DMS153 treated with DMSO at 0.1 percent for 48 hours (cell line): Measurements from ENCODE around the gene CREG1.
A peak's percentile ranks its signal among the peaks of the same experiment; 100 is the strongest.
"Not testable (repeated sequence)": the region's sequence is repeated elsewhere in the genome, so short reads cannot be mapped to it uniquely, and the experiment has no call there.

Experiments used
- DNase-seq: peaks from one replicate; lab custom pipeline; 2025; ENCODE audit not compliant: unreplicated experiment; lab: John Stamatoyannopoulos, UW

The CREG1 gene

DNA sequence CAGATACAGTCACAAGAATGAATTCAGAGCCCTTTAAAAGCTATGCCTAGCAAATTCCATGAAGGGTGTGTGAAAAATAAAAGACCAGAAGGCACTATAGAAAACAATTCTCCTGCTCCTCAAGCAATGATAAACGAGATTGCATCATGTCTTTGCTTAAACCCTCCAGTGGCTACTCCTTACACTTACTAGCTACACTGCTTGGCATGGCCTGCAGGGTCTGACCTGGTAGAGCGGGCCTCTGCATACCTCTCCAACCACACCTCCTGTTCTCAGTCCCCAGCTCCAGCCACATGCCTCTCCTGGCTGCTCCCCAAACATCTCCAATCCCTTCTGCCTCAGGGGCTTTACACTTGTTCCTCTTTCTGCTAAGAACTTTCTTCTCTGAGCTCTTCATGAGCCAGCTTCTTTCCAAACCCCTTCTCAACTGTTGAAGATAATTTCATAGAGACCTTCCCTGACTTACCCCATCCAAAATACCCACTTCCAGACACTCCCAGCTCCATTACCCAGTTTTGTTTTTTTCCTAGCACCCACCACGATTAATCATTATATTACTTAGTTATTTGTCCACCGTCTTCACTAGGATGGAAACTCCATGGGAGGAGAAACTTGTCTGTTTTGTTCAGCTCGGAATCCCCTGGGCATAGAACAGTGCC lies 11.2 kb upstream of the CREG1 start:
- DNase-seq, result no peak

DNA sequence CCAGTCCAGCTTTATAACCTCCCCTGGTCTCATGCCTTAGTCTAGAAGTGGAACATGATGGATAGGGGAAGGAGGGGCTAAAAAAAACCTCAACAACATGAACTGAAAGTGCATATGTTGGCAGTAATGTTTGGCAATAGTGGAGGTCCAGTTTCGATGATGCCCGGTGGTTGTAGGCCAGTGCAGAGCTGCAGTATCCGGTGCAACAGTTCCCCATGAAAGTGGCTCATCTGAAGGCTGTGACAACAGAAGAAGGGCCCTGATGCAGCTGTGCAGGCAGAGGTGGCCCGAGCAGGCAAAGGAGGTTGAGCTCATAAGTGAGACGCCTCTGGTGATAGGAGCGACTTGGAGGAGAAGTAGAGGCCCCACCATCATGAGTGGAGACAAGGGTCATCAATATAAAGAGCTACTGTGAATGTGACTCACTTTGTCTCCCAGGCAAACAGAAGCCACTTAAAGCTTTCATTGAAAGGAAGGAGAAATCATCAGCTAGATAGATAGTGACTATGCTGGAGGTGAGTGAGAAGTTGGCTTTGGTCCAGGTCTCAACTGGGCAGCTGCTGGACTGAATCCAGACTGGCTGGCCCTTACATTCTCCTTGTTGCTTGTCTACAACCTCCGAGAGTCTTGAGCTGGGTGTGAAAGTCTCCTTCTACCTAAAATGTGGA lies 10.2 kb upstream of the CREG1 start:
- peak; percentile 31 for DNase-seq

DNA sequence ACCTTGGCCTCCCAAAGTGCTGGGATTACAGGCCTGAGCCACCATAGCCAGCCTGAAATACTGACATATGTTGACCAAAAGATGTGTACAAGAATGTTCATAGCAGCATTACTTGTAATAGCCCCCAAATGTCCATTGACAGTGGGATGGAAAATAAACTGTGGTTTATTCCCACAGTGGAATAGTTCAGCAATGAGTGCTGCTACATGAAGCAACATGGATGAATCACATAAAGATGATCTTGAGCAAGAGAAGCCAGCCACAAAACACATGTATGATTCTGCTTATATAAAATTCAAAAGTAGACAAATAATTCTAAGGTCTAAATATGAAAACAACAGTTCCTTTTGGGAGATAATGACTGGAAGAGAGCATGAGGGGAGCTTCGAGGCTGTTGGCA lies 9.1 kb upstream of the CREG1 start:
- no peak for DNase-seq

DNA sequence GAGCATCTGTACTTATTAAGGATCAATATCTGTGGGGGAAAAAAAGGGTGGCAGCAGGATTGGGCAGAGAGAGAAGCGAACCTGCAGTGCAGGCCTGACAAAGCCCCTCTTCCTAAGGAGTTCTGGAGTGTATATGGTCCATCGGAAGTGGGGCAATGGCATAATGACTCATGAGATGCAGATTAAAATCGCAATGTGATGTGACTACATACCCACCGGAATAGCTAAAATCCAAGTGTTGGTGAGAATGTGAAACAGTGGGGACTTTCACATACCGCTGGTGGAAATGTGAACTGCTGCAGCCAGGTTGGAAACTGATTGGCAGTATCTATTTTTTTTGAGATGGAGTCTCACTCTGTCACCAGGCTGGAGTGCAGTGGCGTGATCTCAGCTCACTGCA lies 8.2 kb upstream of the CREG1 start:
- no peak for DNase-seq

DNA sequence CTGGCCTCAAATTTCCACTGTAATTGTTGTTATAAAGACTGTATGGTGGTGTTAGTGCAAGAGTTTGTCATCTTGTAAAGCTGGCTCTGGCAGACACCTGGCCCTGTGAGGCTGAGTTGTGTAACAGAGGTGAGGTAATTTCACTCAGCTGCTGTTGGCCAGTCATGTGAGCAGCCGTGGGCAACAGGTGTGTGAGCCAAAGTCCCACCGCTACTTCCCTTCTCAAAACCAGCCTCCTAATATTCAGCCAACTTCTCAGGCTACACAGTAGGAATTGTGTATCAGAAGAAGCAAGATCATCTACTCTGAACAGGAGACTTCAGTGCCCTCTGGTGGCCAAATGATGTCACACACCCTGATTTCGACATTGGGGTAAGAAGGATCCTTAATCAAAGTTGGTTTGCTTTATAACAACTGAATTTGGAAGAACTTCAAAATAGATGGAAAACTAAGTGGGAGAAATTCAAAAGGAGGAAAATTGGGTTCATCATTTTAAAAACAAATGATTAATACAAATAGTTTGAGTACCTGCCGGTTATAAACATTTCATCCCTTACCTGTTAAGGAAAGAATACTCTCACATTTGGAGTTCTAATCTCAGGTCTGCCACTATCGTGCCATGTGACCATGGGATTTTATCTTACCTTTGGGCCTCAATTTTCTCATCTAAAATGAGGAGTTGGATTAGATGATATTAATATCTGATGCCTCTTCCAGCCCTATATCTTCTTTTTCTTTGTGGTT lies 2.6 kb upstream of the CREG1 start:
- DNase-seq, result peak; percentile 66

DNA sequence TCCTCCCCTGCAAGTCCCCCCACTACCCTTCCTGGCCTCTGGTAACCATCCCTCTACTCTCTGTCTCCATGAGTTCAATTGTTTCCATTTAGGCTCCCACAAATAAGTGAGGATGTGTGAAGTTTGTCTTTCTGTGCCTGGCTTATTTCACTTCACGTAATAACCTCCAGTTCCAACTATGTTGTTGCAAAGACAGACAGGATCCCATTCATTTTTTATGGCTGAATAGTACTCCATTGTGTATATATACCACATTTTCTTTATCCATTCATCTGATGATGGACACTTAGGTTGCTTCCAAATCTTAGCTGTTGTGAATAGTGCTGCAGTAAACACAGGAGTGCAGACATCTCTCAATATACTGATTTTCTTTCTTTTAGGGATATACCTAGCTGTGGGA lies 1.5 kb upstream of the CREG1 start:
- DNase-seq, result not testable (repeated sequence)

DNA sequence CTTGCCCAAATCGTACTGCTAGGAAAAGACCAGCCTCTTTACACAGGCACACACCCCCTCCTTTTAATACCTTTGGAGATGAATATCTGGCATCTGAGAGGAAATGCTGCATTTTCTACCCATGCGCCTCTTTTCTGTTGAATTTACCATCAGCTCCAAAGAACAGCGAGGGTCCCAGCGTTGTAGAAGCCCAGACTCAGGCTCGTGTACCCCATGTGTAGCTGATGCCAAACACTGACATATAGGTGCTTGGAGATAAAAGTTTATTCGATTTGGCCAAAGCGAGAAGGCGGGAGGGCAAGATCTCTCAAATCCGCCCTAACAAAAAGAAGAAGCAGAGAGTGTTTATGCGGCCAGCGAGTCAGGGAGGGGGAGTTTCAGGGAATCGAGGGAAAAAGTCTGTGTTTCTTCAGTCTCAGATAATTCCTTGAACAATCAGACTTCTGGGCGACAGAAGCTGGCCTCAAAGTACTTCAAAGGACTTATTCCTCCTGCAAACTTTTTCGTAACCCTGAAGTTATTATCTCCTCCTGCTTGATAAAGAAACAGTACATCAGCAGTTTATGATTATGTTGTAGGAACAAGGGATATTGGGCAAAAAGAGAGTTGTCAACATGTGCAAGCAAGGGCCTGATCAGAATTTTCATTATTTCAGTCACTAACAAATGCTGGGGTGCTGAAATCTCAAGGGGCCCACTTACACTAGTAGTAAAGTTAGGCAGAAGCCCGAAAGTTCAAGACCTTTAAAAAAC lies 642 bp upstream of the CREG1 start:
- no peak for DNase-seq

DNA sequence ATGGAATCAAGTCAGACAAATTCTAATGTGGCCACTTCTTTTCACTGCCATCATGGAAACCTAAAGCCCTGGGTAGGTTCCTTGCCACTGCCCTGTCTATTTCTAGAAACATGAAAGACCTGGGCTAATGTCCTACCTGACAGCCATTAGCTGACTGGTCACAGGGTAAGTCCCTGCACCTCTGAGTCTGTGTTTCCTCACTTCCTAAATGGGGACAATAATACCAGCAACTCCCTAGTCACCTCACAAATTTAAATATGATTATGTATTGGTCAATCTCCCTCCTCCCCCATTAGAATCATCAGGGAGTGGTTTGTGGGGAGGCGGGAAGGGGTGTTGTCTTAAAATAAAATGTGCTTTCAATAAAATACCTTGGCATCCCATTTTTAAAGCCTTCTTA lies 2.2 kb downstream of the CREG1 start:
- no peak for DNase-seq

DNA sequence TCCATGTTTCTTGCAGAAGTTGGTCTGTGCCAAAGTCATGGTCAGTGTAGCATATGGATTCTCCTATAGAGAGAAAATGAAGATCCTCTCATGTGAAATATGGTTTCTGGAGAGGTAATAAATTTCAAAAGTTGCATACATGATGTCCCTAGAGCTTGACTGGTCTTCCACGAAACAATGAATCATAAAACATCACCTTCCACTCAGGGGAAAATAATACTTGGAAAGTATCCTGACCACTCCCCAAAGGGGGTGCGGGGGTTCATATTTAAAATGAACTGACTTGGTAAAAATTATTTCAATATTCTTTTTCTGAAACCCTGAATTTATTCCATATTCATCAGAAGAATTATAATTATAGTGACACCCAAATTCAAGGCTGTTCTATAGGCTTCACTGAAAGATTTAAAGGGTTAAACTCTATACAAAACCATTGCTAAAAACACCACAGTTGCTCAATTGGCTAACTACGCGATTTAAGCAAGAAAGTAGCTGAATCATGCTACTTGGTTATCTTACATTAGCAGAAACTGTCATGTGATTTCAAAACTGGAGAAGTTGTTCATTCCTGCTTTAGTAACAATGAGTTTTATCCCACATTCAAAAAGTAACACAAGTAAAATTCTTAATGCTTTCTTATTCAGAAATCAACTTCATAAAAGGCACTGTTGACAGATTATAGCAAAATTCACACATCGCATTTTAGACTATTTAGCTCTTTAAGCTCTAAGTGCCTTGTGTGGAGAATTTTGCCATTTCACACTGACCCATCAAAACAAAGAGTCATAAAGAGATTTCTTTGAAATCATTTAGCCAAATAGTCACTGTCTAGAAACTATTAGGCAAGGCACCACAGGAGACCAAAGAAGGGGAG lies 5.3 kb downstream of the CREG1 start:
- no peak for DNase-seq

DNA sequence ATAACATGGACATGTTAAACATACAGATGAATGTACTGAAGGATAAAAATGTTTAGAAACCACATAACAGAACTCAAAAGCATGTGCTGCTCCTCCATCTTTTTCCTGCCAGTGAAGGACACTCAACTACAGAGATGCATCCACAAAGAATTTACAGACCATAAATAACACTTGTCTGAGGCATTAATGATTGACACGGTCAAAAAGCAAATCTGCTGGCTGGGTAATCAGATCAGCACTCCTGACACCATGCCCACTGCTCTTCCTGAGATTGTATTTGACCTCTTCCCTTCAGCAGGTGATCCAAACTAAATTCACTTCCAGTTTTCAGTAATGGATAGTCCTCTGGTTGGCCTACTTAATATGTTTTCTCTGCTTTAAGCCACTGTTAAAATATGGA lies 6.6 kb downstream of the CREG1 start:
- DNase-seq, result no peak

DNA sequence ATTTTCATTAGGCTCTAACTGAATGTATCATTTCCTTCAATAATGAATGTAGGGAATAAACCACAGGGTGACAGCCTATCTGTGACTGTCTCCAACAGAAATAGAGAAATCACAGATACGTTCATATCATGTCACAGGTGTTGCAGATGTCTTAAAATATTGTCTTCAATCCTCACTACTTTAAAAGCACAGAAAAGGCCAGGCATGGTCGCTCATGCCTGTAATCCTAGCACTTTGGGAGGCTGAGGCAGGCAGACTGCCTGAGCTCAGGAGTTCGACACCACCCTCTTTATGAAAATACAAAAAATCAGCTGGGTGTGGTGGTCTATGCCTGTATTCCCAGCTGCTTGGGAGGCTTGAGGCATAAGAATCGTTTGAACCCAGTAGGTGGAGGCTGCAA lies 8.2 kb downstream of the CREG1 start:
- no peak for DNase-seq

DNA sequence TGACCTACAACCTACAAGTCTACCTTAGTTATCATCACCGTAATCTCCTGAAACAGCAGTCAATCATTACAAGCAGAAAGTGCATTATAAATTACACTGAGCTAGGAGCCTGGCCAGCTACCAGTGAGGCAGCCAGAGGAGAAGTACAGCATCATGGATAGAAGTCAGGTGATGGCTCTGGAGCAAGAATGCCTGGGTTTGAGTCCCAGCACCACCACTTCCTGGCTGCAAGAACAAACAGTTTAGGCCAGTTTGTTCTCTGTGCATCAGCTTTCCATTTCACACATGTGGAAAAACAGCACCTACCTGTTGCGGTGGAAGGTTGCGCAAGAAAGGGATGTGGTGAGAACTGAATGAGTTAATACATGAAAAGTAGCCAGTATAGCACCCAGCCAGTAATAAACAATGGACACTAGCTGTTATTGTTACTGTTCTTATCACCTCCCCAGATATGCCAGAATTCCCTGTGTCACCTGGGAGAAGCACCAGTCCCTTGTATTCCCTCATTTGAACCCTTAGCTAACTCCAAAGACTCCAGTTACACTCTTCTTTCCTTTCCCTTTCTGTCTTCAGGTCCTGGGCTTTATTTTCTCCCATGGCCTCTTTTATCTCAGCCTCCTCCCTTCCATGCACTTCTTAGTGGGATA lies 9.0 kb downstream of the CREG1 start:
- no peak for DNase-seq

DNA sequence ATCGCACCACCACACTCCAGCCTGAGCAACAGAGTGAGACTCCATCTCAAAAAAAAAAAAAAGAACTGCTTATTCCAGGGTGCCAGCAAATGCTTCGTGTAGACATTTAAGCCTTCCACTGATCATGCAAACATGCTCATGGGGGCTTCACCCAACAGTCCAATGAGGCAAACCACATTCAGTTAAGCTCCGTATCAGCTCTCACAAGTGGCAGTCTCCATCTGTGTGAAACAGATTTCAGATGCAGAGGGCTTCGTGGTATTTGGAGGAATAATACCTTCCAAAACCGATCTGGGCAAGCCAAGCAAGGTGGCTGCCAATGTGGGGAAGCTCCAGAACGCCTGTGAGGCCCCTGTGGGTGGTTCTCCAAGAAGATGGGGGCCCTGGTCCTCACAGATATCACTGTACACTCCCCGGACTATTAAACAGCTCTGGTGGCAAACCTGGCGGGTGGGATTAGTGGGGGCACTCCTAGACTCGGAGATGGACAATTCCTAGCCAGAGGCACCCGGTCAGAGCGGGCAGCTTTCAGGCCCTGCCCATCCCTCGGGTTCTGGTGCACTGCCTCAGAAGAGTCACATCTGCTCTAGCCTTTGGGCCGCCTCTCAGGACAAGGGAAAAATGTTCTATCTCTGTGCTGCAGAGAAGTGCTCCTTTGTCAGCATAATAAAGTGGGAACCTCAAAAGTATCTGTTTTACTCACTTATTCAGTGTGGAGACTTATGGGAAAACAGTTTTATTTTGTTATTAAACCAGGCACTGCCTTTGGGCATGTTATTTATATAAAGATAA lies 10.2 kb downstream of the CREG1 start:
- DNase-seq, result no peak

DNA sequence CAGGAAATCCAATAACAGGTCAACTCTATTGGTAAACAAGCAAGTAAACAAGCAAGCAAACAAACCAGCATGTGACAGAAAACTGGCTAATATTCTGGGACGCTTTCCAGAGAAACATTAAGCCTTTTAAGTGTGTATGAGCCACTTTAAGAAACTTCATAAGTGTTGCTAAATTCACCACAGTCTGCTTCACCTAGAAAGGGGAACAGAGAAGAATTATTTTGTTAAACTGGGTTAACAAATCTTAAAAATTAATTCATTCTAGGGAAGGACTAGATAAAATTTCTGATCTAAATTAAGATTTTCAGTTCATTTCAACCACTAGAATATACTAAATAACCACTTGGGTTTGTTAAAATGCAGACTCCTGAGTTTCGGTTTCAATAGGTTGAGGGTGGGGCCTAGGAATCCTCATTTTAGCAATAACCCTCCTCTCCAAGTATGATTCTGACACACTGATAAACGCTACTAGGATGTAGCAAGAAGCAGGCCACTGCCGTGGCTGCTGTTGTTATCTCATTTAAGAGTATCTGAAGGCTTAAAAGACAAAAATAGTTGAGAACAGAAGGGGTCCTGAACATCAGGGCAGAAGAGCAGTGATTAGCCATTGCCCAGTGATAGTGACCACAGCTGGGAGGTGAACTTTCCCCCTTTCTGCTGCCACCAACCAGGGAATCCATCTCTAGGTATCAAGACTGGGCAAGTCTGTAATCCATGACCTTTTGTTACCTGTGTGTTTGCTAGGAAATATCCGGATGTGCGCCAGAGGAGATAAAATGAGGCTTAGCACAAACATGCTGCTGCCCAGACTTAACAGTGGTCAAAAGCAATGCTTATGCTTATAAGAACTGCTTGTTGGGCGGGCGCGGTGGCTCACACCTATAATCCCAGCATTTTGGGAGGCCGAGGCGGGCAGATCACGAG lies 11.2 kb downstream of the CREG1 start:
- DNase-seq, result no peak

DNA sequence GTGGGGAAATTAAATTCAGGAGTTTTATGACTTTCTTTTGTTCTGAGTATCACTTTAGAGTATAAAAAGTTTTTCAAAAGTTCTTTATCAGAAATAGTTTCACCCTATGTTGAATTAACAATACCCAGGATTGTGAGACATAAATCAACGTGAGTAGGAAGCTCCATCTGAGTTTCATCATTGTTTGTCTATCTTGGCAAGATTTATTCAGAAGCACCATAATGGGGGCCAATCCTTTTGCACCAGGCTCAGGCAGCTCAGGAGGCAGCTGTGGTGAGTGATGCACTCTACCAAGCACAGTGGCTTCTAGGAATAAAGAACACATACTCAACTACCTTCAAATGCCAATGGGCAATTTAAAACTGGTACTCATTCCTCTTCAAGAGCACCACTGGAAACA lies 12.0 kb downstream of the CREG1 start:
- DNase-seq, result no peak

DNA sequence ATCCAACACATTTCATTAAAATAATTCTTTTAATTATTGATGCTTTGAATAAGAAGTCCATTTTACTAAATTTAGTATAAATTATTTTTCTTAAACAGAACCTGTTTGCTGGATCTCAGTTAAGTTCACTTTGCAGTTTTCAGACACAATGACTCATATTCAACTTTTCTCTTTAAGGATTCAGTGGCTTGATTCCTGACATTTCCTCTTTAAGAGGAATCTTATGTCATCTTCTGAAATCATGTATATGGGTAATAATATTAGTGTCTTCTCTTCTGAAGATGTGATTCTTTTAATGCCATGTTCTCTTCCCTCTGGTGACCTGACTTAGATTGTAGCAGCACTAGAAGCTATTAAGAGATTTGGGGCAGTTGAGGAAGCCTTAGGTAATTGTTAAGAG lies 12.6 kb downstream of the CREG1 start:
- DNase-seq, result no peak

DNA sequence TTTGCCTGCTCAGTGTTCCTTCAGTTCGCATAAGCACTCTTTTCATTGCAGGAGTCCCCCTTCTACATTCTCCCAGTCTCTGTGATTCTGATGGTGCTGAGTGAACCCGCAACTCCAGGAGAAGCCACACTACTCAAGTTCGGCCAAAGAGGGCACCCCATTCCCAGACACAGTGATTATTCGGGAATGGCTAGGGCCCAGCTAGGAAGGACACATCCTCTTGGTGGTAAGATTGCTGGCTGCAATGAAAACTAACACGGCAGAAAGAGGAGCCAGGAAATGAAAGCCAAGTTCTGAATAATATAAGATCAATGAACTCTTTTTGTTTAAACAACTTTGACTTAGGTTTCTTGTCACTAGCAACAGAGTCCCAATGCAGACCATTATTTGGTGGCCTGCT lies 14.9 kb downstream of the CREG1 start:
- DNase-seq, result no peak

DNA sequence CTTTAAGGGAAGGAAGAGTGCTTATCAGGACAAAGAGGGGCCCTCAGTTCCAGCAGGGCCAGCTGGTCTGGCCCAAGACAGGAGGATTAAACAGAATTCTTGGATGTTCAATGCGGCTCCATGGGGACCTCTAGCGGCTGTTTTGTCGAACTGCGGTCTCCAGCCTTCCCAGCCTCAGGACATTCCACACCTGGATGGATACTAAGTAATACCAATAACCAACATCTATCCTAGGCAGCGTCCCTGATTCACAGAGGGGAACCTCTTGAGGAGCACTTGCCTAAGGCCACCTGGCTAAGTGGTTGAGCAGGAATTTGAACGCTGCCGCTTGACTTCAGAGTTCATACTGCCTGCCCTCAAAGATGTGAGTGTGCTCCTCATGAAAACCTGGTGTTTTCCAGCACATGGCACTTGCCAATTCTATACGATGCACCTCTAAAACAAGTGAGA lies 19.7 kb downstream of the CREG1 start:
- DNase-seq, result peak; percentile 57
